Heart left ventricle (tissue), 16 donors: ENCODE measurements around the gene FUOM. TPM values are rescaled to one million over a fixed set of nuclear protein-coding genes. Genes with fewer than 3 reads are reported as not detected.
A peak's percentile ranks its signal among the peaks of the same experiment; 100 is the strongest.

ENCODE experiments used
- ATAC-seq, 4 donors: fragments of 200-7000 bp; cut with Tn5 transposase; one replicate each; pipeline ENCODE4 v1.9.1; 2020 to 2022; ENCODE audit warnings: moderate library complexity in 4 of 4, mild to moderate bottlenecking in 3 of 4, moderate number of reproducible peaks in 1 of 4
- DNase-seq, 5 donors: peaks; one replicate each; pipeline ENCODE4 v3.0.0-alpha.2; 2020
- H3K27ac ChIP-seq, 12 donors: fragments of 200-600 bp; sonication (generic) in 4 of 12; one replicate each; pipeline versions ENCODE4 v1.5.0 to v1.8.0; 2016 to 2022; ENCODE audit warnings: mild to moderate bottlenecking in 2 of 12
- H3K27me3 ChIP-seq, 9 donors: fragments of 200-600 bp; sonication (generic) in 2 of 9; one replicate each; pipeline versions ENCODE4 v1.5.1 to v1.8.0; 2016 to 2022; ENCODE audit warnings: mild to moderate bottlenecking in 3 of 9
- H3K36me3 ChIP-seq, 9 donors: fragments of 200-600 bp; sonication (generic) in 2 of 9; one replicate each; pipeline versions ENCODE4 v1.5.0 to v1.8.0; 2018 to 2022; ENCODE audit warnings: mild to moderate bottlenecking in 2 of 9
- H3K4me1 ChIP-seq, 12 donors: fragments of 200-600 bp; sonication (generic) in 4 of 12; one replicate each; pipeline versions ENCODE4 v1.5.0 to v1.8.0; 2016 to 2022; ENCODE audit warnings: mild to moderate bottlenecking in 3 of 12
- H3K4me3 ChIP-seq, 12 donors: fragments of 200-600 bp; sonication (generic) in 4 of 12; one replicate each; pipeline versions ENCODE4 v1.5.0 to v1.8.0; 2017 to 2022; ENCODE audit warnings: mild to moderate bottlenecking in 9 of 12, moderate library complexity in 4 of 12
- H3K9me3 ChIP-seq, 12 donors: fragments of 200-600 bp; sonication (generic) in 4 of 12; one replicate each; pipeline versions ENCODE4 v1.5.0 to v1.8.0; 2016 to 2022; ENCODE audit warnings: mild to moderate bottlenecking in 1 of 12
- POLR2A ChIP-seq, 2 donors: fragments of 450-650 bp; IDR thresholded peaks; one replicate each; pipeline ENCODE4 v1.6.1; 2017; ENCODE audit warnings: antibody characterized with exemption in 2 of 2, mild to moderate bottlenecking in 2 of 2, moderate library complexity in 2 of 2
- WGBS, 4 donors: extraction: QIAGEN DNeasy Blood & Tissue Kit in 2 of 4; methylation state at CpG; one replicate each; pipeline versions ENCODE4 v1.1.5 to v1.1.7; 2013 to 2018; 5-methylcytosine and 5-hydroxymethylcytosine counted together
- intact Hi-C, 10 donors: fragments of 100-400 bp; cut with DNase I; formaldehyde crosslinking; loops; one replicate each; pipeline versions ENCODE4 v1.11.1 to v1.14.2; 2022
- polyA plus RNA-seq, 2 donors: library from polyadenylated mRNA; stranded (reverse); fragments of 200-250 nt; gene quantifications; one replicate each; pipeline ENCODE4 v1.2.3, GENCODE V29; 2013
- total RNA-seq, 9 donors: library from RNA; depleted of rRNA in 2 of 9; stranded (reverse); fragments of >200 nt in 2 of 9; fragmentation: NEBNext Ultra II Directional in 3 of 9; extraction: Animal tissue kit (Norgen Biotek cat#: 25700) in 3 of 9; gene quantifications; one replicate each; pipeline versions ENCODE4 v1.1.0 to v1.2.4, GENCODE V29; 2016 to 2023
- TF ChIP-seq, protein P1 (sequence below), 12 donors: fragments of 200-600 bp; sonication (generic) in 4 of 12; IDR thresholded peaks; one replicate each; pipeline versions ENCODE4 v1.5.0 to v1.8.0; 2018 to 2022; ENCODE audit warnings: antibody characterized with exemption in 12 of 12, mild to moderate bottlenecking in 5 of 12
- donor health status: ischemic (EF 13 %, LVEDD 7.1; RV severe dilation, severe dysfunction).
- donor health status: healthy with polysubstance abuse.
- donor health status: DM: no; HTN: yes; CAD: no.
- donor health status: DM: no; HTN: no; CAD: no.
- donor health status: ischemic (EF 25% LVEDD 6.9; RV normal size, moderate dysfunction).
- donor health status: ischemic (EF 25% LVEDD 5.7; RV mildly dilated, moderate dysfunction).
- donor health status: healthy.
- donor health status: DM: yes; HTN: yes; CAD: no.
- donor health status: ischemic (EF 35%, LVEDD 5.7; RV mildly dilated, moderate dysfunction).
- donor health status: nonischemic (EF 11% LVEDD 7.7; RV severe dilation, severe dysfunction).
- donor health status: DM: yes; HTN: yes; CAD: no.
- donor health status: PGD.
- donor health status: ischemic (EF 29% LVEDD 5.4; RV normal size, mild dysfunction).
- donor health status: nonischemic (EF 23%, LVEDD 6.1; RV moderate dilation, normal function).

Gene FUOM
- total and polyA plus RNA-seq, 11 donors: 4.3 to 24.1 (median 8.4) TPM

DNA sequence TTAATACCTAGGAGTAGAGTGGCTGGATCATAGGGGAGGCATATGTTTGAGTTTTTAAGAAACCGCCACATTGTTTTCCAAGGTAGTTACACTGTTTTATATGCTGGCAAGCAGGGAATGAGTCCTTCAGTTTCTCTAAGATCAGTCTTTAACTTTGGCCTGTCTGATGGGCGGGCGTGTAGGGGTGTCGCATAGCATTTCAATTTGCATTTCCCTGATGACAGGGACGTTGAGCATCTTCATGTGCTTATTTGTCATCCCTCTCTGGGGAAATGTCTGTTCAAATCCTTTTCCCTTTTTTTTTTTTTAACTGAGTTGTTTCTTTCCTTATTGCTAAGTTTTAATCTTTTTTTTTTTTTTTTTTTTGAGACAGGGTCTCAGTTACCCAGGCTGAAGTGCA, 46.0 kb upstream of the FUOM start:
- DNase-seq (no peak), ATAC-seq (no peak)
- Histone ChIP-seq H3K27me3 (no peaks in the 10 kb centered on the region), H3K4me1 (peaks cover 0 to 26% (median 0%) of the 10 kb centered on the region in 12 donors), H3K27ac (no peak overlapping the region), H3K4me3 (no peak overlapping the region), H3K36me3 (peaks cover 0 to 97% (median 82%) of the 10 kb centered on the region in 9 donors), H3K9me3 (peaks cover 0 to 8% (median 0%) of the 10 kb centered on the region in 12 donors)
- 92 to 97% (median 95%) methylated on average over 5 of the region's 5 CpGs for WGBS, 4 donors
- TF ChIP-seq, protein P1, sequence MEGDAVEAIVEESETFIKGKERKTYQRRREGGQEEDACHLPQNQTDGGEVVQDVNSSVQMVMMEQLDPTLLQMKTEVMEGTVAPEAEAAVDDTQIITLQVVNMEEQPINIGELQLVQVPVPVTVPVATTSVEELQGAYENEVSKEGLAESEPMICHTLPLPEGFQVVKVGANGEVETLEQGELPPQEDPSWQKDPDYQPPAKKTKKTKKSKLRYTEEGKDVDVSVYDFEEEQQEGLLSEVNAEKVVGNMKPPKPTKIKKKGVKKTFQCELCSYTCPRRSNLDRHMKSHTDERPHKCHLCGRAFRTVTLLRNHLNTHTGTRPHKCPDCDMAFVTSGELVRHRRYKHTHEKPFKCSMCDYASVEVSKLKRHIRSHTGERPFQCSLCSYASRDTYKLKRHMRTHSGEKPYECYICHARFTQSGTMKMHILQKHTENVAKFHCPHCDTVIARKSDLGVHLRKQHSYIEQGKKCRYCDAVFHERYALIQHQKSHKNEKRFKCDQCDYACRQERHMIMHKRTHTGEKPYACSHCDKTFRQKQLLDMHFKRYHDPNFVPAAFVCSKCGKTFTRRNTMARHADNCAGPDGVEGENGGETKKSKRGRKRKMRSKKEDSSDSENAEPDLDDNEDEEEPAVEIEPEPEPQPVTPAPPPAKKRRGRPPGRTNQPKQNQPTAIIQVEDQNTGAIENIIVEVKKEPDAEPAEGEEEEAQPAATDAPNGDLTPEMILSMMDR (IDR thresholded peaks at IDR 0.05): no peak
- intact Hi-C loops: no loop called here

DNA sequence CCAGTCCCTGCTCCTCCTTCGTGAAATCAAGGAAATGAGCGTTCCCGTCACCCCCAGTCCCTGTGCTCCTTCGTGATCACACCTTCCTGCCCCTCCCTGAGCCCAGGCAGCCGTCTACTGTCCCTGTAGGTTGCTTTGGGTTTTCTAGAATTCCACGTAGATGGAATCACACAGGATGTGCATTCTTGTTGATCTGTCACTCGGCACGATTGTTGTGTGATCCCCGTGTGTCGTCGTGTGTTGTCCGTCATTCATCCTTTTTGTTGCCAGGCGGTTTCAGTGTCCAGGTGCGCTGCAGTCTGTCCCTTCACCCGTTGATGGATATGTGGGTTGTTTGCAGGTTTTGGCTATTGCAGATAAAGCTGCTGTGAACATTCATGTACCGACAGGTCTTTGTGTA, 45.5 kb upstream of the FUOM start:
- peaks cover 0 to 97% (median 82%) of the 10 kb centered on the region in 9 donors for H3K36me3 ChIP-seq
- no peak overlapping the region for H3K4me3 ChIP-seq
- DNase-seq (no peak), ATAC-seq (no peak)
- intact Hi-C loops: no loop called here
- TF ChIP-seq, protein P1 (IDR thresholded peaks at IDR 0.05): no peak
- TF ChIP-seq POLR2A (IDR thresholded peaks at IDR 0.05): no peak
- no peaks in the 10 kb centered on the region for H3K27me3 ChIP-seq
- 84 to 88% (median 87%) methylated on average over 16 of the region's 16 CpGs for WGBS, 4 donors
- peaks cover 0 to 26% (median 0%) of the 10 kb centered on the region in 12 donors for H3K4me1 ChIP-seq
- peaks cover 0 to 4% (median 0%) of the 10 kb centered on the region in 12 donors for H3K9me3 ChIP-seq
- no peak overlapping the region for H3K27ac ChIP-seq

DNA sequence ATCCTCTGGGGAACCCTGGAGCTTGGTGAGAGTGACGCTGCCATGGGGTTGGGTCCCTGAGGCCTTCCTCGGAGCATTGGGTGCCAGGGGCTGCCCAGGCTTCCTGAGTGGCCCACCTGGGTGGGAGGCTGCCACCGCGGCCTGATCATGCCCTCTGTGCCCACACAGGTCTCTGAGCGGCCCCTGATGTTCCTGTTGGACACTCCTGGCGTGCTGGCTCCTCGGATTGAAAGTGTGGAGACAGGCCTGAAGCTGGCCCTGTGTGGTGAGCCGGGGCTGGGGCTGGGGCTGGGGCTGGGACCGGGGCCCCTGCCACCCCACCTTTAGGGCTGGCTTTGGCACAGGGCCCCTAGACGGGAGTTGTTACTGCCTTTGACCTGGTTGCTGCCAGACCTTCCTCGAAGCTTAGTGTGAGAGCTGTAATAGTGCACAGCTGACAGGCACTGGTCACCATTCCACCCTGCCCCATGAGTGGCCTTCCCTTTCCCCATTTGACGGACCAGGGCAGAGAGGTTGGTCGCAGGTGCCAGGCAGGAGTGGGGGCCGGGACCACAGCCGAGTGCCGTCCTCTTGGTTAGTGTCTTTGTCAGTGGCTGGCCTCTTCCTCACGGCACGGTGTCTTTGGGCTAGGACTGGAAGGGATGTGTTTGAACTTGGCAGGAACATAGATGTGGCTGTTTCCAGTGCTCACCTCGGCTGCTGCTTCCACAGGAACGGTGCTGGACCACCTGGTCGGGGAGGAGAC, 44.3 kb upstream of the FUOM start:
- Histone ChIP-seq H3K4me3 (no peak overlapping the region), H3K9me3 (no peaks in the 10 kb centered on the region), H3K36me3 (peaks cover 0 to 97% (median 80%) of the 10 kb centered on the region in 9 donors), H3K27ac (no peak overlapping the region), H3K4me1 (peaks cover 0 to 26% (median 0%) of the 10 kb centered on the region in 12 donors), H3K27me3 (no peaks in the 10 kb centered on the region)
- TF ChIP-seq, protein P1 (IDR thresholded peaks at IDR 0.05): no peak
- no peak for TF ChIP-seq POLR2A (IDR thresholded peaks at IDR 0.05)
- intact Hi-C loops: no loop called here
- no peak for ATAC-seq
- no peak for DNase-seq
- WGBS, 4 donors: 96 to 98% (median 96%) methylated on average over 8 to 21 of the region's 21 CpGs

DNA sequence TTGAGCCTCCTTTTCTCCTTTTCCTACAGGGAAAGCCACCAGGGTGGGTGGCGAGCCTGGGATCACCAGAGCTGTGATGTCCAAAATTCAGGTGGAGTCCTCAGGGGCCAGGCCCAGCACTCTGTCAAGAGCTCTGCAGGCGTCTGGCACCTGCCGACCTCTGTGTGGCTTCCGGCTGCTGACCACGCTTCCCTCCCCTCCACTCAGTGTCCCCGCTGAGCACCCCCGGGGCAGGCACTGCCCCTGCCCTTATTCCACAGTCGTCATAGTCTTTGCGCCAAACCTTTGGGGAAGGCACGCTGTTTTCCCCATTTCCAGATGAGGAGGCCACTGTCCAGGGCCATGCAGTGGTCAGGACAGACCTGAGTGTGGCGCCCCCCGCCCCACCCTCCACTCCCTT, 43.7 kb upstream of the FUOM start:
- TF ChIP-seq POLR2A (IDR thresholded peaks at IDR 0.05): no peak
- TF ChIP-seq, protein P1 (IDR thresholded peaks at IDR 0.05): no peak
- Histone ChIP-seq H3K9me3 (no peaks in the 10 kb centered on the region), H3K4me1 (peaks cover 0 to 26% (median 0%) of the 10 kb centered on the region in 12 donors), H3K4me3 (no peak overlapping the region), H3K36me3 (peaks cover 0 to 97% (median 81%) of the 10 kb centered on the region in 9 donors), H3K27ac (peak overlapping the region in 1 of 12 donors; percentile 89), H3K27me3 (no peaks in the 10 kb centered on the region)
- intact Hi-C loops: no loop called here
- no peak for DNase-seq
- WGBS, 4 donors: 94 to 96% (median 95%) methylated on average over 12 of the region's 12 CpGs
- ATAC-seq: no peak
